Osteocyte (in vitro differentiated cells): ENCODE data around the gene RNF114. TPM values are rescaled to one million over a fixed set of nuclear protein-coding genes. Genes with fewer than 3 reads are reported as not detected.
A peak's percentile ranks its signal among the peaks of the same experiment; 100 is the strongest.

Experiments used
- DNase-seq: peaks from one replicate; pipeline ENCODE4 v3.0.0; 2021; ENCODE audit warnings: mixed read lengths; ENCODE audit not compliant: unreplicated experiment; ENCODE audit errors: extremely low spot score
- H3K27ac Mint-ChIP-seq: one replicate; pipeline ENCODE4 v1.8.0; 2021; ENCODE audit warnings: mild to moderate bottlenecking, mixed read lengths; ENCODE audit not compliant: unreplicated experiment
- H3K27me3 Mint-ChIP-seq: one replicate; pipeline ENCODE4 v1.8.0; 2021; ENCODE audit warnings: mixed read lengths; ENCODE audit not compliant: unreplicated experiment
- H3K36me3 Mint-ChIP-seq: one replicate; pipeline ENCODE4 v1.8.0; 2021; ENCODE audit warnings: mixed read lengths; ENCODE audit not compliant: unreplicated experiment
- H3K4me1 Mint-ChIP-seq: one replicate; pipeline ENCODE4 v1.8.0; 2021; ENCODE audit warnings: mixed read lengths; ENCODE audit not compliant: unreplicated experiment
- H3K4me3 Mint-ChIP-seq: one replicate; pipeline ENCODE4 v1.8.0; 2021; ENCODE audit warnings: mild to moderate bottlenecking, moderate library complexity, mixed read lengths; ENCODE audit not compliant: unreplicated experiment
- H3K9me3 Mint-ChIP-seq: one replicate; pipeline ENCODE4 v1.8.0; 2021; ENCODE audit warnings: mixed read lengths; ENCODE audit not compliant: unreplicated experiment
- total RNA-seq: library from RNA; stranded (reverse); gene quantifications from 2 replicates; pipeline ENCODE4 v1.2.1, GENCODE V29; 2021
- TF ChIP-seq, protein P1 (sequence below): fragments of 200-600 bp; sonication (generic); IDR thresholded peaks from 2 replicates; pipeline ENCODE4 v1.5.0; 2021; ENCODE audit warnings: antibody characterized with exemption, mild to moderate bottlenecking, moderate library complexity

The RNF114 gene
- total RNA-seq, 1 donor from 2014 or later, result 64.9 TPM

GRCh38 chr20:49924247-49924646 lies 11.9 kb upstream of the RNF114 start:
- DNase-seq, result no peak
- Mint-ChIP-seq H3K9me3 (no peaks in the 10 kb centered on the region), H3K27me3 (no peaks in the 10 kb centered on the region), H3K4me1 (peaks cover 8% of the 10 kb centered on the region), H3K27ac (no peak overlapping the region), H3K4me3 (no peak overlapping the region), H3K36me3 (no peaks in the 10 kb centered on the region)
- TF ChIP-seq, protein P1, sequence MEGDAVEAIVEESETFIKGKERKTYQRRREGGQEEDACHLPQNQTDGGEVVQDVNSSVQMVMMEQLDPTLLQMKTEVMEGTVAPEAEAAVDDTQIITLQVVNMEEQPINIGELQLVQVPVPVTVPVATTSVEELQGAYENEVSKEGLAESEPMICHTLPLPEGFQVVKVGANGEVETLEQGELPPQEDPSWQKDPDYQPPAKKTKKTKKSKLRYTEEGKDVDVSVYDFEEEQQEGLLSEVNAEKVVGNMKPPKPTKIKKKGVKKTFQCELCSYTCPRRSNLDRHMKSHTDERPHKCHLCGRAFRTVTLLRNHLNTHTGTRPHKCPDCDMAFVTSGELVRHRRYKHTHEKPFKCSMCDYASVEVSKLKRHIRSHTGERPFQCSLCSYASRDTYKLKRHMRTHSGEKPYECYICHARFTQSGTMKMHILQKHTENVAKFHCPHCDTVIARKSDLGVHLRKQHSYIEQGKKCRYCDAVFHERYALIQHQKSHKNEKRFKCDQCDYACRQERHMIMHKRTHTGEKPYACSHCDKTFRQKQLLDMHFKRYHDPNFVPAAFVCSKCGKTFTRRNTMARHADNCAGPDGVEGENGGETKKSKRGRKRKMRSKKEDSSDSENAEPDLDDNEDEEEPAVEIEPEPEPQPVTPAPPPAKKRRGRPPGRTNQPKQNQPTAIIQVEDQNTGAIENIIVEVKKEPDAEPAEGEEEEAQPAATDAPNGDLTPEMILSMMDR, result no peak

- Mint-ChIP-seq H3K27me3 (no peaks in the 10 kb centered on the region), H3K4me1 (peaks cover 8% of the 10 kb centered on the region), H3K36me3 (no peaks in the 10 kb centered on the region), H3K4me3 (no peak overlapping the region), H3K9me3 (no peaks in the 10 kb centered on the region), H3K27ac (no peak overlapping the region)
- TF ChIP-seq, protein P1, result no peak
- DNase-seq, result no peak
Observed at GRCh38 chr20:49925901-49926454, 10.2 kb upstream of the RNF114 start.

DNA sequence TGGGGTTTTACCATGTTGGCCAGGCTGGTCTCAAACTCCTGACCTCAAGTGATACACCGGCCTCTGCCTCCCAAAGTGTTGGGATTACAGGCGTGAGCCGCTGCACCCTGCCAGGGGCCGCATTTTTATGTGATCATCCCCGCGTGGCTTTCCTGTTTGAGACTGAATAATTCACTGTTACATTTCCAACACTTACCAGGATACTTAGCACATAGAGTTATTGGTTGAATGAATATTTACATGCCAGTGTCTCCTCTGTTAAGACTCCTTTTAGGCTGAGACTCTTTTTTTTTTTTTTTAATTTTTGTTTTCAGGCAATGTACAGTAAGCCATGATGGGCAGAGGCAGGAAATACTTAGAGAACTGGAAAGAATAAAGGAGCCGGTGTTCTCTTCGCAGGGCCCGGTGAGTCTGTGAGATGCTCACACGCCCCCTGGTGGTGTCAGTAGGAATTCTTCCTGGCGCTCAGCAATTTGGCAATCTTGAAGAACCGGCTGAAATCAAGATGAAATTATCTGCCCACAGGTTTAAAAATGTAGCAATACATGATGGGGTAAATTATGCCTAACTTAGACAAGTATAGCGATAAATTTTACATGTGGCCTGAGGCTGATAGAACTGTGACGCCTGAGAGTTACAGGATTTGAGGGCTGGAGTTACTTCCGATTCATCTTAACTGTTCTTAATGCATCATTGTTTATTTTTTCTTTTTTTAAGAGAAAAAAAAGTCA lies 7.6 kb upstream of the RNF114 start:
- peak overlapping the region; percentile 67 for H3K27ac Mint-ChIP-seq
- H3K4me1 Mint-ChIP-seq, result peaks cover 8% of the 10 kb centered on the region

GRCh38 chr20:49929142-49929494 lies 7.1 kb upstream of the RNF114 start:
- Mint-ChIP-seq H3K9me3 (no peaks in the 10 kb centered on the region), H3K36me3 (no peaks in the 10 kb centered on the region), H3K27ac (peak overlapping the region; percentile 67), H3K4me3 (no peak overlapping the region), H3K4me1 (peaks cover 8% of the 10 kb centered on the region), H3K27me3 (no peaks in the 10 kb centered on the region)
- no peak for DNase-seq
- TF ChIP-seq, protein P1, result no peak

More for the DNA sequence above, 7.6 kb upstream of the RNF114 start:
- Mint-ChIP-seq H3K4me3 (peak overlapping the region; percentile 30), H3K36me3 (no peaks in the 10 kb centered on the region), H3K27me3 (no peaks in the 10 kb centered on the region), H3K9me3 (no peaks in the 10 kb centered on the region)
- DNase-seq, result peak; percentile 91
- TF ChIP-seq, protein P1, result peak; percentile 93

- peaks cover 3% of the 10 kb centered on the region for H3K36me3 Mint-ChIP-seq
- no peak for DNase-seq
Observed at GRCh38 chr20:49935746-49936152, 448 bp upstream of the RNF114 start.

More at GRCh38 chr20:49935746-49936152, 448 bp upstream of the RNF114 start:
- Mint-ChIP-seq H3K9me3 (no peaks in the 10 kb centered on the region), H3K27ac (no peak overlapping the region), H3K4me3 (peak overlapping the region; percentile 95), H3K27me3 (no peaks in the 10 kb centered on the region), H3K4me1 (peaks cover 35% of the 10 kb centered on the region)
- TF ChIP-seq, protein P1, result no peak
